H1 (cell line): Measurements from ENCODE around the gene PLAAT1. TPM values are rescaled to one million over a fixed set of nuclear protein-coding genes. Genes with fewer than 3 reads are reported as not detected.

Experiments
- CTCF ChIA-PET: fragments of 300-600 bp; sonication (Branson Sonifier 250); formaldehyde crosslinking; loops from one replicate; lab custom pipeline; 2021; ENCODE audit not compliant: partially characterized antibody; lab: Charles Lee
- POLR2A ChIA-PET: fragments of 300-600 bp; sonication (Branson Sonifier 250); formaldehyde crosslinking; loops from one replicate; lab custom pipeline; 2021; ENCODE audit warnings: inconsistent platforms; ENCODE audit not compliant: partially characterized antibody; lab: Charles Lee
- DNase-seq, 2 experiments: peaks; one replicate each; pipeline versions ENCODE4 v3.0.0 to v3.0.0-alpha.2; 2010 to 2022; ENCODE audit warnings: low spot score in 2 of 2, low read depth in 1 of 2, mixed read lengths in 1 of 2
- FAIRE-seq: peaks from 2 replicates; lab custom pipeline; 2011; peaks lifted over from hg19 to GRCh38; lab: Jason Lieb, UNC
- H2AFZ ChIP-seq: 2 replicates; pipeline ENCODE4 v1.8.1; 2012; ENCODE audit warnings: low read length, inconsistent platforms
- H2AK5ac ChIP-seq: 2 replicates; pipeline ENCODE4 v1.6.1; 2013; ENCODE audit warnings: low read depth, low read length
- H2BK120ac ChIP-seq: replicated peaks from 2 replicates; pipeline ENCODE3; 2013; ENCODE audit warnings: low read depth, low read length, inconsistent platforms
- H2BK12ac ChIP-seq: 2 replicates; pipeline ENCODE4 v1.6.1; 2013; ENCODE audit warnings: low read depth, low read length
- H2BK15ac ChIP-seq: 2 replicates; pipeline ENCODE4 v1.6.1; 2013; ENCODE audit warnings: low read length
- H2BK20ac ChIP-seq: 2 replicates; pipeline ENCODE4 v1.6.1; 2013; ENCODE audit warnings: low read length
- H2BK5ac ChIP-seq: 2 replicates; pipeline ENCODE4 v1.6.1; 2013; ENCODE audit warnings: low read depth, low read length
- H3K14ac ChIP-seq: 2 replicates; pipeline ENCODE4 v1.6.1; 2013; ENCODE audit warnings: inconsistent platforms; ENCODE audit not compliant: insufficient read length
- H3K18ac ChIP-seq: 2 replicates; pipeline ENCODE4 v1.6.1; 2013; ENCODE audit warnings: low read length; ENCODE audit errors: extremely low read depth
- H3K23ac ChIP-seq: 2 replicates; pipeline ENCODE4 v1.6.1; 2013; ENCODE audit warnings: inconsistent platforms; ENCODE audit not compliant: insufficient read length
- H3K23me2 ChIP-seq: 2 replicates; pipeline ENCODE4 v1.6.1; 2013; ENCODE audit warnings: low read depth, low read length
- H3K27ac ChIP-seq: 2 replicates; pipeline ENCODE4 v1.6.1; 2011; ENCODE audit warnings: low read depth, low read length, inconsistent platforms
- H3K27me3 ChIP-seq, 4 experiments: replicated peaks in 1 of 4; 1 replicate in 1 of 4; 2 replicates in 3 of 4; pipeline versions ENCODE4 v1.6.1 to v1.8.1; 2011 to 2013; ENCODE audit warnings: low read length in 3 of 4, mild to moderate bottlenecking in 3 of 4, inconsistent platforms in 2 of 4, mixed read lengths in 2 of 4, moderate library complexity in 1 of 4; ENCODE audit not compliant: control insufficient read depth in 3 of 4, insufficient read depth in 3 of 4; ENCODE audit errors: extremely low read depth in 1 of 4
- H3K36me3 ChIP-seq, 4 experiments: 2 replicates each; pipeline versions ENCODE4 v1.6.1 to v1.8.1; 2011 to 2013; ENCODE audit warnings: mild to moderate bottlenecking in 4 of 4, low read length in 3 of 4, moderate library complexity in 2 of 4, control low read depth in 1 of 4, inconsistent platforms in 1 of 4; ENCODE audit not compliant: insufficient read depth in 4 of 4, control insufficient read depth in 2 of 4
- H3K4ac ChIP-seq: replicated peaks from 2 replicates; pipeline ENCODE3; 2013; ENCODE audit warnings: low read length, low read depth, mixed read lengths, inconsistent platforms; ENCODE audit not compliant: insufficient read length
- H3K4me1 ChIP-seq, 4 experiments: replicated peaks in 1 of 4; 1 replicate in 1 of 4; 2 replicates in 3 of 4; pipeline versions ENCODE4 v1.6.1 to v1.8.1; 2011 to 2013; ENCODE audit warnings: low read length in 3 of 4, inconsistent platforms in 2 of 4, mixed read lengths in 1 of 4; ENCODE audit not compliant: insufficient read depth in 4 of 4, control insufficient read depth in 3 of 4
- H3K4me2 ChIP-seq, 2 experiments: 2 replicates each; pipeline versions ENCODE4 v1.6.1 to v1.8.1; 2011 to 2013; ENCODE audit warnings: low read depth in 2 of 2, low read length in 2 of 2, control low read depth in 1 of 2, inconsistent platforms in 1 of 2, mild to moderate bottlenecking in 1 of 2; ENCODE audit not compliant: insufficient read depth in 1 of 2
- H3K4me3 ChIP-seq, 4 experiments: fragments of 200-600, 300-600 bp in 1 of 4; sonication (generic), shearing (Covaris generic), sonication (Bioruptor Twin) in 1 of 4; 2 replicates each; pipeline versions ENCODE4 v1.5.1 to v1.8.1; 2011 to 2016; ENCODE audit warnings: low read length in 4 of 4, low read depth in 3 of 4, control low read depth in 2 of 4, inconsistent platforms in 2 of 4, mild to moderate bottlenecking in 2 of 4, mixed read lengths in 1 of 4, moderate library complexity in 1 of 4; ENCODE audit not compliant: insufficient read depth in 2 of 4; ENCODE audit errors: extremely low read depth in 1 of 4
- H3K56ac ChIP-seq: replicated peaks from 2 replicates; pipeline ENCODE3; 2013; ENCODE audit warnings: low read depth, mild to moderate bottlenecking, mixed read lengths, low read length, inconsistent platforms; ENCODE audit not compliant: insufficient read length
- H3K79me1 ChIP-seq: 2 replicates; pipeline ENCODE4 v1.6.1; 2013; ENCODE audit warnings: low read depth, low read length, control low read depth
- H3K79me2 ChIP-seq, 2 experiments: 2 replicates each; pipeline versions ENCODE4 v1.6.1 to v1.8.1; 2012 to 2013; ENCODE audit warnings: low read length in 2 of 2, mild to moderate bottlenecking in 2 of 2, inconsistent platforms in 1 of 2; ENCODE audit not compliant: insufficient read depth in 2 of 2, control insufficient read depth in 1 of 2
- H3K9ac ChIP-seq, 4 experiments: replicated peaks in 1 of 4; 1 replicate in 1 of 4; 2 replicates in 3 of 4; pipeline versions ENCODE4 v1.6.1 to v1.8.1; 2011 to 2013; ENCODE audit warnings: low read depth in 3 of 4, low read length in 3 of 4, control low read depth in 2 of 4, mild to moderate bottlenecking in 2 of 4, moderate library complexity in 2 of 4, inconsistent platforms in 1 of 4; ENCODE audit errors: extremely low read depth in 1 of 4
- H3K9me3 ChIP-seq, 2 experiments: 2 replicates each; pipeline versions ENCODE4 v1.6.1 to v1.8.1; 2012 to 2013; ENCODE audit warnings: mild to moderate bottlenecking in 2 of 2, moderate library complexity in 2 of 2, control low read depth in 1 of 2, inconsistent platforms in 1 of 2, low read depth in 1 of 2, low read length in 1 of 2, mixed read lengths in 1 of 2; ENCODE audit not compliant: insufficient read depth in 2 of 2
- H4K20me1 ChIP-seq, 2 experiments: replicated peaks in 1 of 2; 2 replicates each; pipeline versions ENCODE3 to v1.8.1; 2011 to 2013; ENCODE audit warnings: inconsistent platforms in 2 of 2, low read length in 2 of 2, mild to moderate bottlenecking in 1 of 2; ENCODE audit not compliant: insufficient read depth in 2 of 2, control insufficient read depth in 1 of 2
- H4K5ac ChIP-seq: 2 replicates; pipeline ENCODE4 v1.6.1; 2013; ENCODE audit warnings: low read length, low read depth, mixed read lengths, inconsistent platforms; ENCODE audit not compliant: insufficient read length
- H4K8ac ChIP-seq: 2 replicates; pipeline ENCODE4 v1.8.0; 2013; ENCODE audit warnings: mild to moderate bottlenecking, moderate library complexity, low read length, inconsistent platforms; ENCODE audit not compliant: insufficient read depth; ENCODE audit errors: extremely low read depth
- H4K91ac ChIP-seq: replicated peaks from 2 replicates; pipeline ENCODE3; 2013; ENCODE audit warnings: low read length, mixed read lengths, inconsistent platforms; ENCODE audit not compliant: insufficient read length
- RAD21 ChIP-seq, 2 experiments: IDR thresholded peaks in 1 of 2; conservative IDR thresholded peaks in 1 of 2; 2 replicates each; pipeline ENCODE4 v1.6.1; 2011; ENCODE audit warnings: low read depth in 2 of 2, low read length in 2 of 2, improper control_type of control experiment in 1 of 2, inconsistent platforms in 1 of 2, mild to moderate bottlenecking in 1 of 2, moderate library complexity in 1 of 2
- SIN3A ChIP-seq, 2 experiments: IDR thresholded peaks in 1 of 2; conservative IDR thresholded peaks in 1 of 2; 2 replicates each; pipeline ENCODE4 v1.6.1; 2011 to 2012; ENCODE audit warnings: low read length in 2 of 2, improper control_type of control experiment in 1 of 2, low read depth in 1 of 2, mild to moderate bottlenecking in 1 of 2
- WGBS, 2 experiments: shearing (Covaris generic) in 1 of 2; methylation state at CpG; one replicate each; pipeline versions ENCODE4 v1.1.6 to v1.1.7; 2013 to 2015; ENCODE audit warnings: low lambda C conversion rate in 2 of 2, mixed read lengths in 2 of 2, inconsistent platforms in 1 of 2, low coverage in 1 of 2, missing lambda C conversion rate in 1 of 2; ENCODE audit not compliant: insufficient replicate concordance in 2 of 2, insufficient coverage in 1 of 2, insufficient read length in 1 of 2; ENCODE audit errors: extremely low coverage in 1 of 2, missing lambda C conversion rate in 1 of 2; 5-methylcytosine and 5-hydroxymethylcytosine counted together
- polyA plus RNA-seq, 7 experiments: library from polyadenylated mRNA; depleted of rRNA in 3 of 7; stranded (reverse) in 5 of 7; unstranded in 2 of 7; fragments of >200 nt in 5 of 7; fragments of 200-250 nt in 2 of 7; gene quantifications; 1 replicate in 5 of 7; 2 replicates in 1 of 7; 4 replicates in 1 of 7; pipeline versions ENCODE4 v1.2.1 to v1.2.3, GENCODE V29; 2011 to 2013; ENCODE audit warnings: missing spikeins in 2 of 7, mixed read lengths in 2 of 7
- total RNA-seq: library from RNA; stranded (reverse); fragmentation: NEBNext Ultra II Directional; extraction: Animal tissue kit (Norgen Biotek cat#: 25700); gene quantifications from 2 replicates; pipeline ENCODE4 v1.2.1, GENCODE V29; 2021

The PLAAT1 gene
- total and polyA plus RNA-seq, 2 of the 8 experiments (the other 6 are each of a cell fraction or from before 2014, with no cell fraction given), result 4.5 to 6.0 TPM

DNA sequence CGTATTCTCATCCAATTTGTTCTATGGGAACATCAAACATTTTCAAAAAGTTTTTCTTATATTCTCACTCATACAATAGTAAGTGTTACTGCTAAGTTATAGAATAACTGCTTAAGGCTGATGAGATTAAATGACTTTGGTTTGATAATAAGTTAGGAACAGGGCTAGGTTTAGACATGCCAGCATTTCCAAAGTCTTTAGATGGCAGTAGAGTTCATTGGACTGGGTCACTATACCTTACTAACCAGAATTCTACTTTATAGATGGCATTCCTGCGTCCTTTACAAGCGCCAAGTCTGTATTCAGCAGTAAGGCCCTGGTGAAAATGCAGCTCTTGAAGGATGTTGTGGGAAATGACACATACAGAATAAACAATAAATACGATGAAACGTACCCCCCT, 21.7 kb downstream of the PLAAT1 start:
- no peak for DNase-seq
- H3K9ac ChIP-seq, result no peak overlapping the region
- TF ChIP-seq RAD21 (IDR thresholded peaks at IDR 0.05 in 1 of 2, conservative IDR thresholded peaks at IDR 0.05 in 1 of 2; ENCODE audit: low read depth in 2 of 2, low read length in 2 of 2) (peak; percentile 28 to 35; a peak in 3 of 4 replicates), SIN3A (conservative IDR thresholded peaks at IDR 0.05 in 1 of 2, IDR thresholded peaks at IDR 0.05 in 1 of 2; ENCODE audit: low read depth in 1 of 2, low read length in 2 of 2) (no peak)
- TF ChIP-seq, all 59 proteins: peak for 1
- ChIA-PET CTCF (interaction anchor here (1.0 to 1.2 kb wide), 3 partner anchors 12 to 194 kb away, joined by 3 to 4 read pairs (median 3); no protein-coding TSS in a partner anchor), POLR2A (no interaction called here)
- Histone ChIP-seq H3K27me3 (no peaks in the 10 kb centered on the region), H3K79me1 (no peaks in the 10 kb centered on the region), H3K23me2 (no peaks in the 10 kb centered on the region), H2AFZ (no peak overlapping the region), H3K18ac (no peak overlapping the region), H2BK5ac (no peak overlapping the region), H3K4me2 (no peak overlapping the region), H2BK15ac (no peak overlapping the region), H3K27ac (no peak overlapping the region), H4K5ac (no peak overlapping the region), H2BK12ac (no peak overlapping the region), H2AK5ac (no peak overlapping the region), H3K4me1 (no peaks in the 10 kb centered on the region), H3K4me3 (no peak overlapping the region), H2BK20ac (no peak overlapping the region), H4K8ac (no peak overlapping the region), H4K91ac (no peak overlapping the region), H3K79me2 (no peaks in the 10 kb centered on the region), H4K20me1 (no peaks in the 10 kb centered on the region), H2BK120ac (no peak overlapping the region), H3K36me3 (no peaks in the 10 kb centered on the region), H3K56ac (no peak overlapping the region), H3K23ac (no peak overlapping the region), H3K4ac (no peak overlapping the region), H3K9me3 (no peaks in the 10 kb centered on the region), H3K14ac (no peak overlapping the region)
- 93% methylated on average over 5 of the region's 5 CpGs; no CpG with 5 or more reads in 1 of the 2 experiments for WGBS, 2 experiments
- no peak for FAIRE-seq
